ENCODE results near the gene SMC5. TPM values are rescaled to one million over a fixed set of nuclear protein-coding genes. Genes with fewer than 3 reads are reported as not detected.
A peak's percentile ranks its signal among the peaks of the same experiment; 100 is the strongest.
"Not testable (repeated sequence)": the region's sequence is repeated elsewhere in the genome, so short reads cannot be mapped to it uniquely, and the experiment has no call there.

SMC5 gene
- total RNA-seq (2014; rRNA removed; shearing (Covaris generic)): 56.8 and 65.0 TPM in 2 replicates

DNA sequence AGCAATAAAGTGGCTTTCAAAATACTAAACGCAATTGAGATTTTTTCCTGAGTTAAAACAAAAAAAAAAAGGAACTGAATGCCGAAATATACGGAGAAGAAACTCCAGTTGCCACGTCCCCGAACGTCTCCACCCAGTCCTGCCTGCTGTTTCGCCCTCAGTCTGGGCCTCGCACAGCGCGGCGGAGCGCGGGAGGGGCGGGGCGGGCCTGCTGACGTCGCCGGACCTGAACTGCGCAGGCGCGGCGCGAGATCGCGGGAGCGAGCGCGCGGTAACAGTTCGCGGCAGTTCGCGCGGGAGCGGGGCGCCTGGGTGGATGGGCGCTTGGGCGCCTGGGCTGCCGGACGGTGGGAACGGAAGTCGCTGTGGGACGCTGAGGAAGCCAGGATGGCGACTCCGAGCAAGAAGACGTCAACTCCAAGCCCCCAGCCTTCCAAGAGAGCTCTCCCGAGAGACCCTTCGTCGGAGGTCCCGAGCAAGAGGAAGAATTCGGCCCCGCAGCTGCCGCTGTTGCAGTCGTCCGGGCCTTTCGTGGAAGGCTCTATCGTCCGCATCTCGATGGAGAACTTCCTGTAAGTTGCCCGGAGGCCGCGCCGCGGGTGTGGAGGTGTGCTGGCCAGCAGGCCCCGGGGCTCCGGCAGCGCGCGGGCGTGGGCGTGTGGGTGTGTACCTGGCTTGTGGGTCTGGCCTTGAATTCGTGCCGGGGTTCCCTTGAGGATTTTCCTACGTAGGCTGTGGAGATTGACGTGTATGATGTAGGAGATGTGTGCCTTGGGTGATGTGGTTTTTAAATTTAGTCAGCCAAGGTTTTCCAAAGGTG is at the start of gene SMC5:
SMC5 (plus strand) TSS at position 287 of the 820 bp plus-strand sequence; CDS start at position 388, 101 bp downstream.
- Histone ChIP-seq H3K4me1 (peaks cover 16% of the 10 kb centered on the region), H3K9me3 (replicated peaks) (no peaks in the 10 kb centered on the region), H3K4me3 (peak within 1 kb of the TSS; percentile 83), H3K27ac (peak within 1 kb of the TSS; percentile 85), H3K27me3 (no peaks in the 10 kb centered on the region), H3K36me3 (peaks cover 30% of the 10 kb centered on the region)
- DNase-seq: peak; percentile 91 to 95

DNA sequence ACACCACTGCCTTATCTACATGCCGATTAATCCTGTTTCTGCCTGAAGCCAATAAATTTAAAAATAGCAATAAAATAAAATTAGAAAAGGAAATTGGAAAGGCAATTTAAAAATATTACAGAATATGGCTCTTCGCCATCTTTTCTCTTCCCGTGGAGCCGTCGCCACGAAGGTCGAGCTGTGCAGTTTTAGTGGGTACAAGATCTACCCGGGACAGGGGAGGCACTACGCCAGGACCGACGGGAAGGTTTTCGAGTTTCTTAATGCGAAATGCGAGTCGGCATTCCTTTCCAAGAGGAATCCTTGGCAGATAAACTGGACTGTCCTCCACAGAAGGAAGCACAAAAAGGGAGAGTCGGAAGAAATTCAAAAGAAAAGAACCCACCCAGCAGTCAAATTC is 41.7 kb upstream of the SMC5 start:
- Histone ChIP-seq H3K27ac (no peak overlapping the region), H3K4me1 (no peaks in the 10 kb centered on the region), H3K4me3 (no peak overlapping the region), H3K36me3 (no peaks in the 10 kb centered on the region), H3K27me3 (no peaks in the 10 kb centered on the region), H3K9me3 (replicated peaks) (peaks cover 5% of the 10 kb centered on the region; the same call in 1 of the 2 replicates)
- no peak for DNase-seq

DNA sequence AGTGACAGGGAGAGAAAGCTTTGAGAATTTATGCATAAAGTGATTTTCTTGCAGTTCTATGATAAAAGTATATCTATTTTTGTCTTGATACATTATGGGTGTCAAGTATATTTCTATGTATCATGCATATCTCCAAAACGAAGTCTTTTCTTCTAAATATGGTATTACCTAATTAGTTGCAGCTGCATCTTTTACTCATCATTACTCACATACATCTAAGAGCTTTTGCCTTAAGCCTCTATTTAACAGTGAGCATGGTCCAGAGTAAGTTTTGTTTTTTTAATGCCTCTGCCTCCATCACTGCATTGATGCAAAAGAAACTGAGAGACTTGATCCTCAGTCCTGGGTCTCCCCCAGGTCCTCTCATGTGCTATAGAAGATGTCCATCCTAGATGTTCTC is 40.0 kb upstream of the SMC5 start:
- H3K4me1 ChIP-seq: no peaks in the 10 kb centered on the region
- H3K27me3 ChIP-seq: no peaks in the 10 kb centered on the region
- H3K36me3 ChIP-seq: no peaks in the 10 kb centered on the region
- H3K9me3 ChIP-seq (replicated peaks): no peaks in the 10 kb centered on the region
- H3K27ac ChIP-seq: no peak overlapping the region
- no peak overlapping the region for H3K4me3 ChIP-seq
- no peak for DNase-seq

DNA sequence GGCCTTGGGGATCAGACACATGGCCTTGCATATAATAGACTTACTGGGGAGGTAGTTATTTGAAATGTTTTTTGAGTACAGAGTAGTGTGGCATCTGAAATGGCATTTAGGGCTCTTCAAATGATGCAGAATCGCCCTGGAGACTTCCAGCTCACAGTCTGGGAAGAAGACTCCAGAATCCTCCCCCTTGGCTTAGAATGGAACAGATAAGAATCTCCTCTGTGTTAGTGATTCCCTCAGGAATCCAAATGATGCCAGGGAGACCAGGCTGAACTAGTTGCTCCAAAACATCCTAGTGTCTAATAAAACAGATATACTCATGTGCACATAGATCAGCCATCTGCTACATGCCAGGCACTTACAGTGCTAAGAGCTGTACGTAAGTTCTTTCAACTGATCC is 38.6 kb upstream of the SMC5 start:
- no peak for DNase-seq
- H3K4me3 ChIP-seq: no peak overlapping the region
- H3K27ac ChIP-seq: no peak overlapping the region

DNA sequence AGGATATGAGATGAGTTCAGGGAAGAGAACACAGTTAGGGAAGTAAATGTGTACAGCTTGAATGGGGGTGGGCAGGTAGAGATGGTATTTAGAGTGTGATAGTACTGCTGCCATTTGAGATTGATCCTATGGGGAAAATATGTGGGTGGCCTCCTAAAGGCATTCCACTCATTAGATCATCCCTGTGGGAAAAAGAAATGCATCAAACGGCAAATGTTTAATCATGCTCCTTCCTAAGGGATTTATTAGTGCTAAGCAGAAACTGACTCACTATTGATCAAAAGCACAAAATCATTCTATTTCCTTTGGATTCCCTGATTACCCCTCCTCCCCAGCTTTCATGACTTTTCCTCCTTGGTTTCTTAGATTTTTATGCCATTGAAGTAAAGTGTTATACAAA is 36.4 kb upstream of the SMC5 start:
- no peak overlapping the region for H3K4me3 ChIP-seq
- H3K36me3 ChIP-seq: no peaks in the 10 kb centered on the region
- H3K4me1 ChIP-seq: no peaks in the 10 kb centered on the region
- H3K27ac ChIP-seq: no peak overlapping the region
- no peak for DNase-seq
- no peaks in the 10 kb centered on the region for H3K27me3 ChIP-seq
- no peaks in the 10 kb centered on the region for H3K9me3 ChIP-seq (replicated peaks)

More for the DNA sequence above, 38.6 kb upstream of the SMC5 start:
- no peaks in the 10 kb centered on the region for H3K36me3 ChIP-seq
- no peaks in the 10 kb centered on the region for H3K4me1 ChIP-seq
- no peaks in the 10 kb centered on the region for H3K9me3 ChIP-seq (replicated peaks)
- H3K27me3 ChIP-seq: no peaks in the 10 kb centered on the region

DNA sequence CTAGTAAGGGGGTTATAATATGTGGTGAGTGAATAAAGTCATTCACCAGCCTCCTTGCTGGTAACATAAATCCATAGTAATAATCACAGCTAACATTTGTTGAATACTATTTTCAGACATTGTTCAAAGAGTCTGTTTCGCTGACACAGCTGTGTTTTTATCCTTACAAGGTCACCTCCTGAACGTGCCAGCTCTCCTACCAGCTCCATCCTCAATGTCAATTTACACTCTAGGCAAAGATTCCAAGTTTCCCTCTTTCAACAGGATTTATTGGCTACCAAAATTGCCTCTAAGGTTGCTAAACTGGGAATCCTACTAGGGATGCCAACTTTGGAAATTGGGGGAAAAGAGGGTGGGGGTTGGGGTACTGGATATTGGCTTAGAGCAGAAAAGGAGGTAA is 30.7 kb upstream of the SMC5 start:
- no peak overlapping the region for H3K4me3 ChIP-seq
- H3K27me3 ChIP-seq: no peaks in the 10 kb centered on the region
- H3K36me3 ChIP-seq: no peaks in the 10 kb centered on the region
- H3K9me3 ChIP-seq (replicated peaks): no peaks in the 10 kb centered on the region
- no peaks in the 10 kb centered on the region for H3K4me1 ChIP-seq
- no peak overlapping the region for H3K27ac ChIP-seq
- no peak for DNase-seq

DNA sequence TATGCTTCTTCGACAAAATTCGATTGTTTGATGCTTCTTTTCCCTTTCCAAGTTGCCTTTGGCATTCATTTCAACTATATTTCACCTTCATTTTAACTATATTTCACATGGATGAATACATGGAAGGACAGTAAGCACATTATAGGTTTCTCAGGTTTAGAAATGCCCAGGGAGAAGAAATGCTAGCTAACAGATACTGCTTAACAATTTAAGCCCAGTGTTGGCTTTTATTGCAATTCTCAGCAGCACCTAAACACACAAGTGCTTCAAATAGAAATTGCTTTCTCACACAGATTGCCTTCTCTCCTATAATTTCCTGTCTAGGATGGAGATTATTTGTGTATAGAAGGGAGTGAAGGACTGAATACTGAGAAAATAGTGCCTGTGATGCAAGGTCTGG is 30.2 kb upstream of the SMC5 start:
- DNase-seq: no peak
- Histone ChIP-seq H3K4me1 (no peaks in the 10 kb centered on the region), H3K27me3 (no peaks in the 10 kb centered on the region), H3K27ac (no peak overlapping the region), H3K4me3 (no peak overlapping the region), H3K36me3 (no peaks in the 10 kb centered on the region), H3K9me3 (replicated peaks) (no peaks in the 10 kb centered on the region)

DNA sequence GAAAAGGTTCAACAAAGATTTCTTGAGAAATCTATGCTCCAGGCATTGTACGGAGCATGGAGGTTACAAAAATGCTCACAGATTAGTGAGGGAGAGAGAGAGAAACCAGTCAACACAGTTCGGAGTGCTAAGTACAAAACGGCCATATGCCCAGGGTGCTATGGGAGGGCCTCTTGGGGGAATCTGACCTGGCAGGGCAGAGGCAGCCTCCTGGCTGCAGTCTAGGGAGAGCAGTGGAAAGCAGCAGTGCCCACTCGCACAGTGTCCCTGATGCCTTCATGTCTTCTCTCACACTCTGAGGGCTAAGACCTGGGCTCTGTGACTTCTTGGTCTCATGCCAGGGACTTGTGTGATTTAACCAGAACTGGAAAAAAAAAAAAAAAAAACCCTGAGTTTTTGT is 29.8 kb upstream of the SMC5 start:
- Histone ChIP-seq H3K27ac (no peak overlapping the region), H3K4me3 (no peak overlapping the region), H3K4me1 (no peaks in the 10 kb centered on the region)

DNA sequence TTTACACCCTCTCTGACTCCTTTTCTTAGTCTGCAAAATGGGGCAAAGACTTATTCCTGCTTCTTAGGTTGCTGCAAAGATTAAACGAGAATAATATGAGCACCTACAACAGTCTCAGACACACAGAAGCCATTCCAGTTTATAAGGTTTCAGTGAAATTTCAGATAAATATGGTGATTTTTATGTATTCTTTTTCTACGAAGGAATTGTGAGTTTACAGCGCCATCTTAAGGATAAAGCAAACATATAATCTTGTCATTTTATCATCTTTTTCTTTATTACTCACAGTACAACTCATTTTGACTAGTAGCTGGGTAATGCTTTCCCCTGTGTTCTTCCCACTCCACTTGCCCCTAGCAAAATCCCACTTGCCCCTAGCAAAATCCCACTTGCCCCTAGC is 29.2 kb upstream of the SMC5 start:
- Histone ChIP-seq H3K27me3 (no peaks in the 10 kb centered on the region), H3K4me1 (no peaks in the 10 kb centered on the region), H3K27ac (no peak overlapping the region), H3K9me3 (replicated peaks) (no peaks in the 10 kb centered on the region), H3K4me3 (no peak overlapping the region), H3K36me3 (no peaks in the 10 kb centered on the region)
- DNase-seq: peak in 1 of 2 experiments; percentile 19

More for the DNA sequence above, 29.8 kb upstream of the SMC5 start:
- no peak for DNase-seq
- H3K36me3 ChIP-seq: no peaks in the 10 kb centered on the region
- H3K27me3 ChIP-seq: no peaks in the 10 kb centered on the region
- H3K9me3 ChIP-seq (replicated peaks): no peaks in the 10 kb centered on the region

DNA sequence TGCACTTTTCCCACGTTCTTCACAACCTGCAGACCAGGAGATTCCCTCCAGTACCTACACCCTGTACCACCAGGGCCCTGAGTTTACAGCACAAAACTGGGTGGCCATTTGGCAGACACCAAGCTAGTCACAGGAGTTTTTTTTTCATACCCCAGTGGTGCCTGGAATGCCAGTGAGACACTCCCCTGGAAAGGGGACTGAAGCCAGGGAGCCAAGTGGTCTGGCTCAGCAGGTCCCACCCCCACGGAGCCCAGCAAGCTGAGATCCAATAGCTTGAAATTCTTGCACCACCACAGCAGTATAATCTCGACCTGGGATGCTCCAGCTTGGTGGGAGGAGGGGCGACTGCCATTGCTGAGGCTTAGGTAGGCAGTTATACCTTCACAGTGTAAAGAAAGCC is 26.3 kb upstream of the SMC5 start:
- DNase-seq: no peak
- Histone ChIP-seq H3K4me1 (no peaks in the 10 kb centered on the region), H3K36me3 (no peaks in the 10 kb centered on the region), H3K27ac (no peak overlapping the region), H3K4me3 (no peak overlapping the region), H3K9me3 (replicated peaks) (peaks cover 10% of the 10 kb centered on the region), H3K27me3 (no peaks in the 10 kb centered on the region)

DNA sequence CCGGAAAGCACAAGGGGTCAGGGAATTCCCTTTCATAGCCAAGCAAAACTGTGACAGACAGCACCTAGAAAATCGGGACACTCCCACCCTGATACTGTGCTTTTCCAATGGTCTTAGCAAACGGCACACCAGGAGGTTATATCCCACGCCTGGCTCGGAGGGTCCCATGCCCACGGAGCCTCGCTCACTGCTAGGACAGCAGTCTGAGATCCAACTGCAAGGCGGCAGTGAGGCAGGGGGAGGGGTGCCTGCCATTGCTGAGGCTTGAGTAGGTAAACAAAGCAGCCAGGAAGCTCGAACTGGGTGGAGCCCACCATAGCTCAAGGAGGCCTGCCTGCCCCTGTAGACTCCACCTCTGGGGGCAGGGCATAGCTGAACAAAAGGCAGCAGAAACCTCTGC is 24.6 kb upstream of the SMC5 start:
- H3K36me3 ChIP-seq, H3K4me1 ChIP-seq, H3K27ac ChIP-seq, DNase-seq, H3K4me3 ChIP-seq, H3K27me3 ChIP-seq: not testable (repeated sequence)
- peaks cover 10% of the 10 kb centered on the region for H3K9me3 ChIP-seq (replicated peaks)

DNA sequence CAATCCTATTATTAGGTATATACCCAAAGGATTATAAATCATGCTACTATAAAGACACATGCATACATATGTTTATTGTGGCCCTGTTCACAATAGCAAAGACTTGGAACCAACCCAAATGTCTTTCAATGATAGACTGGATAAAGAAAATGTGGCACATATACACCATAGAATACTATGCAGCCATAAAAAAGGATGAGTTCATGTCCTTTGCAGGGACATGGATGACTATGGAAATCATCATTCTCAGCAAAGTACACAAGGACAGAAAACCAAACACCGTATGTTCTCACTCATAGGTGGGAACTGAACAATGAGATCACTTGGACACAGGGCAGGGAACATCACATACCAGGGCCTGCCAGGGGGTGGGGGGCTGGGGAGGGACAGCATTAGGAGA is 12.8 kb upstream of the SMC5 start:
- H3K9me3 ChIP-seq (replicated peaks); H3K4me1 ChIP-seq; H3K27me3 ChIP-seq; DNase-seq; H3K36me3 ChIP-seq; H3K27ac ChIP-seq; H3K4me3 ChIP-seq: not testable (repeated sequence)

DNA sequence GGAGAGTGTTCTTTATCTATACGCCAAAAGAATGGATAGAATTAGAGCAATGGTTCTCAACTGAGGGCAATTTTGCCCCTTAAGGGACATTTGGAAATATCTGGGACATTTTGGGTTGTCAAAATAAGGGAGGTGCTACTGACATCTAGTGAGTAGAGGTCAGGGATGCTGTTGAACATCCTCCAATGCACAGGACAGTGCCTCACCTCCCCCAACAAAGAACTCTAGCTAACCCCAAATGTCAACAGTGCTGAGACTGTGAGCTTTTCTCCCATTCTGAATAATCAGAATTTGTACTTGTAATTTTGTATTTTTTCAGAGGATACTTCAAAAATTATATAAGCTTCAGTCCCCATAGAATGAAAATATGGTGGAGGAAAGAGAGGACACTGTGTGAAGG is 8.6 kb upstream of the SMC5 start:
- Histone ChIP-seq H3K36me3 (no peaks in the 10 kb centered on the region), H3K27me3 (no peaks in the 10 kb centered on the region), H3K4me1 (no peaks in the 10 kb centered on the region), H3K9me3 (replicated peaks) (no peaks in the 10 kb centered on the region), H3K4me3 (no peak overlapping the region), H3K27ac (no peak overlapping the region)
- DNase-seq: no peak

DNA sequence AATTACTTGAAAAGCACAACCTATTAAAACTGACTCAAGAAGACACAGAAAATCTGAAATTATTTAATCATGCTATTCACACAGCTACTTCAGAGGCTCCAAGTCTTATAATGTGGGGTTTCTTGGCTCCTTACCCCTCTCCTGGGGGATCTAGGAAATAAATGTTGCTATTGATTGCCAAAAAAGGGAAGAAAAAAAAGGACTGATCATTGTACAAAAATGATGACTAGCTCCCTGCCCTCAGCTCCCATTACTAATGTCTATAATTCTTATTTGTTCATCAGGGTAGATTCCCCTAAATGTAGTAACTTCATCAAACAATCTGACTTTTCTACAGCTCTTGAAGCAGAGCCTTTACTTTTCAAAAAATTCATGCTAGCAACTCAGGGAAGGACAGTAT is 3.3 kb upstream of the SMC5 start:
- no peaks in the 10 kb centered on the region; the same call in 1 of the 2 replicates for H3K36me3 ChIP-seq
- peak overlapping the region; percentile 66 for H3K27ac ChIP-seq
- no peaks in the 10 kb centered on the region for H3K27me3 ChIP-seq
- H3K4me1 ChIP-seq: peaks cover 16% of the 10 kb centered on the region
- no peak for DNase-seq
- H3K4me3 ChIP-seq: peak overlapping the region; percentile 45
- no peaks in the 10 kb centered on the region for H3K9me3 ChIP-seq (replicated peaks)

DNA sequence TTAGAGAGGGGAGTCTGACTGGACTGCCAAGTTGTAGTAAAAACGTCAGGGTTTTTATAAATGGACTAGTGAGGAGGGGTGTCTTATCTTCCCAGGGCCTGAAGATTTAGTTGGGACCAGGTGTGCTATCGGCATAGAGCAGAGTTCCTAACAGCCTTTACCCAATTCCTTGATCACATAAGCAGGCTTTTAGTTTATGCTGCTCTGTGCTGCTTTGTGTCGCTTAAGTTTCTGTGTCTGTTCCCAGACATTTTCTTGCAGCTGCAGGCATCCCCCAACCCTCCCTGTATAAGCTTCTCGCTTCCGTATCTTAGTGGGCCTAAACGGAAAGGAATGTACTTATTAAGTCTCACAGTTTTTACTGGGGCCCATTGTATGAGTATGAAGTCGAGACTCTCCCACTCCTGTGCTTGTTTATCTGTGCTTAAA is 2.6 kb upstream of the SMC5 start:
- DNase-seq: peak; percentile 48 to 62
- H3K27ac ChIP-seq: peak overlapping the region; percentile 66
- H3K4me3 ChIP-seq: peak overlapping the region; percentile 45
- H3K27me3 ChIP-seq: no peaks in the 10 kb centered on the region
- H3K36me3 ChIP-seq: peaks cover 4% of the 10 kb centered on the region
- peaks cover 16% of the 10 kb centered on the region for H3K4me1 ChIP-seq
- H3K9me3 ChIP-seq (replicated peaks): no peaks in the 10 kb centered on the region

DNA sequence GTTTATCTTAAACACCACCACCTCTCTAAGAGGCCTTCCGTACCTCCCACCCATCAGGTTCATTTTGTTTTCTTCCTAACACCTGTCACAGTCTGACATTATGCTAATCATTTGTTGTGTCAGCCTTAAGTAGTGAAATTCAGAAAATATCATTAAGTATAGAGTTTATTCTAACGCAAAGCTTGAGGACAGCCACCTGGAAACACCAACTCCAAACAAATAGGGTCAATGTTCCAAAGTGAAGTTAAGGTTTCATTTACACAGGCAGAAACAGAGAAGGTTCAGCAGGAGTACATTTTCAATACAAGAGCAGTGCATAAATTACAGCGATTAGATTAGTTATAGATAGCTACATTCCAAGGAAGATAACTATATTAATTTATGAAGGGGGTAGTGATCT is 1.3 kb upstream of the SMC5 start:
- DNase-seq: peak in 1 of 2 experiments; percentile 28
- Histone ChIP-seq H3K4me1 (peaks cover 16% of the 10 kb centered on the region), H3K27me3 (no peaks in the 10 kb centered on the region), H3K36me3 (peaks cover 18% of the 10 kb centered on the region), H3K27ac (peak overlapping the region; percentile 85; the same call in 1 of the 2 replicates), H3K9me3 (replicated peaks) (no peaks in the 10 kb centered on the region), H3K4me3 (peak overlapping the region; percentile 83)

Measured in SJCRH30 (cell line).